HEK293 (cell line): ENCODE data around the gene ZMYND15.
A peak's percentile ranks its signal among the peaks of the same experiment; 100 is the strongest.

Experiments
- CTCF ChIA-PET: fragments of 350-600 bp; formaldehyde crosslinking; extraction: SDS; loops from one replicate; lab custom pipeline; 2021; ENCODE audit warnings: antibody characterized with exemption; lab: Yijun Ruan, JAX
- POLR2A ChIA-PET: fragments of 300-600 bp; formaldehyde crosslinking; extraction: SDS; loops from one replicate; lab custom pipeline; 2020; ENCODE audit warnings: antibody characterized with exemption, inconsistent platforms; lab: Yijun Ruan, JAX
- H3K27ac ChIP-seq: fragments of 200-500 bp; sonication (Bioruptor generic); 2 replicates; pipeline ENCODE4 v1.5.1; 2014; ENCODE audit warnings: low read depth, low read length, control low read depth, inconsistent platforms; ENCODE audit errors: extremely low read depth
- H3K36me3 ChIP-seq, 2 experiments: fragments of 200-500 bp in 1 of 2; sonication (Bioruptor generic) in 1 of 2; 1 replicate in 1 of 2; 2 replicates in 1 of 2; pipeline ENCODE4 v1.5.1; 2014 to 2017; ENCODE audit warnings: inconsistent platforms in 2 of 2, low read length in 2 of 2; ENCODE audit not compliant: control insufficient read depth in 2 of 2, insufficient read depth in 1 of 2
- H3K4me1 ChIP-seq: fragments of 200-500 bp; sonication (Bioruptor generic); 2 replicates; pipeline ENCODE4 v1.5.1; 2014; ENCODE audit warnings: mild to moderate bottlenecking, low read length, inconsistent platforms; ENCODE audit not compliant: control insufficient read depth, insufficient read depth
- H3K4me3 ChIP-seq: 2 replicates; pipeline ENCODE4 v1.5.1; 2011; ENCODE audit warnings: low read depth, mild to moderate bottlenecking, control low read depth, low read length, moderate library complexity
- H3K9me3 ChIP-seq: fragments of 200-500 bp; sonication (Bioruptor generic); 2 replicates; pipeline ENCODE4 v1.5.1; 2014; ENCODE audit warnings: low read depth, low read length, inconsistent platforms; ENCODE audit not compliant: control insufficient read depth, insufficient read depth
- RBAK ChIP-seq: fragments of 450-650 bp; formaldehyde crosslinking; IDR thresholded peaks from 2 replicates; pipeline ENCODE4 v1.5.1; 2016; ENCODE audit warnings: missing biosample characterization, missing genetic modification characterization
- TRIM28 ChIP-seq: IDR thresholded peaks from 2 replicates; pipeline ENCODE4 v1.6.1; 2011; ENCODE audit warnings: low read length, control low read depth, borderline replicate concordance
- ZFHX2 ChIP-seq: fragments of 450-650 bp; formaldehyde crosslinking; conservative IDR thresholded peaks from 2 replicates; pipeline ENCODE4 v1.5.1; 2016; ENCODE audit warnings: missing biosample characterization, missing genetic modification characterization
- ZNF76 ChIP-seq: fragments of 450-650 bp; formaldehyde crosslinking; IDR thresholded peaks from 2 replicates; pipeline ENCODE4; 2016; ENCODE audit warnings: low read depth, missing biosample characterization, missing genetic modification characterization, borderline replicate concordance
- TF ChIP-seq, protein P1 (sequence below): fragments of 450-650 bp; formaldehyde crosslinking; IDR thresholded peaks from 2 replicates; pipeline ENCODE4 v1.5.1; 2016; ENCODE audit warnings: missing biosample characterization, missing genetic modification characterization, borderline replicate concordance
- TF ChIP-seq, protein P2 (sequence below): fragments of 450-650 bp; formaldehyde crosslinking; IDR thresholded peaks from 2 replicates; pipeline ENCODE4 v1.5.1; 2016; ENCODE audit warnings: missing biosample characterization, missing genetic modification characterization

The ZMYND15 gene

DNA sequence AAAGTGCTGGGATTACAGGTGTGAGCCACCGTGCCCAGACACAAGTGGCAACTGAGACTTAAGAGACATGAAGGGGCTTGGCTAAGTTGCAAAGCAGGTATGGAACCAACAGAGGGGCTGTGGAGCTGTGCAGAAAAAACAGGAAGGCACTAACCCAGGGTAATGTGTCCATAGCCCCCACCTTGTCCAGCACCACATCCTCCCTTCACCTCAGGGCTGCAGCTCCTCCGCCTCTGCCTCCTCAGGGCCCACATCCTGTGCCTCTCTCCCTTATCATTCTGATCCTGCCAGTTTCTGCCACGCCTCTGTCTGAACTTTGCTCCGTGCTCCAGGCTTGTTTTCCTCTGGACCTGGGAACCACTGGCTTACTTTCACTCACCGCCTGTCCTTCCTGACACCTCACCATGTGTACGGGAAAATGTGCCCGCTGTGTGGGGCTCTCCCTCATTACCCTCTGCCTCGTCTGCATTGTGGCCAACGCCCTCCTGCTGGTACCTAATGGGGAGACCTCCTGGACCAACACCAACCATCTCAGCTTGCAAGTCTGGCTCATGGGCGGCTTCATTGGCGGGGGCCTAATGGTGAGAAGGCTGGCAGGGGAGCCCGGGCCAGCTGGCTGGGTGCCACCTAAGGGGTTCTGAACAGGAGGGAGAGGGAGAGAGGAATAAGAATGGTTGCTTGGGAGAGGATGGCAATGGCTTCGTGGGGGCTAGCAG lies 32.0 kb downstream of the ZMYND15 start, which contains the start of gene TM4SF5 (continued):
- TF ChIP-seq, protein P1, sequence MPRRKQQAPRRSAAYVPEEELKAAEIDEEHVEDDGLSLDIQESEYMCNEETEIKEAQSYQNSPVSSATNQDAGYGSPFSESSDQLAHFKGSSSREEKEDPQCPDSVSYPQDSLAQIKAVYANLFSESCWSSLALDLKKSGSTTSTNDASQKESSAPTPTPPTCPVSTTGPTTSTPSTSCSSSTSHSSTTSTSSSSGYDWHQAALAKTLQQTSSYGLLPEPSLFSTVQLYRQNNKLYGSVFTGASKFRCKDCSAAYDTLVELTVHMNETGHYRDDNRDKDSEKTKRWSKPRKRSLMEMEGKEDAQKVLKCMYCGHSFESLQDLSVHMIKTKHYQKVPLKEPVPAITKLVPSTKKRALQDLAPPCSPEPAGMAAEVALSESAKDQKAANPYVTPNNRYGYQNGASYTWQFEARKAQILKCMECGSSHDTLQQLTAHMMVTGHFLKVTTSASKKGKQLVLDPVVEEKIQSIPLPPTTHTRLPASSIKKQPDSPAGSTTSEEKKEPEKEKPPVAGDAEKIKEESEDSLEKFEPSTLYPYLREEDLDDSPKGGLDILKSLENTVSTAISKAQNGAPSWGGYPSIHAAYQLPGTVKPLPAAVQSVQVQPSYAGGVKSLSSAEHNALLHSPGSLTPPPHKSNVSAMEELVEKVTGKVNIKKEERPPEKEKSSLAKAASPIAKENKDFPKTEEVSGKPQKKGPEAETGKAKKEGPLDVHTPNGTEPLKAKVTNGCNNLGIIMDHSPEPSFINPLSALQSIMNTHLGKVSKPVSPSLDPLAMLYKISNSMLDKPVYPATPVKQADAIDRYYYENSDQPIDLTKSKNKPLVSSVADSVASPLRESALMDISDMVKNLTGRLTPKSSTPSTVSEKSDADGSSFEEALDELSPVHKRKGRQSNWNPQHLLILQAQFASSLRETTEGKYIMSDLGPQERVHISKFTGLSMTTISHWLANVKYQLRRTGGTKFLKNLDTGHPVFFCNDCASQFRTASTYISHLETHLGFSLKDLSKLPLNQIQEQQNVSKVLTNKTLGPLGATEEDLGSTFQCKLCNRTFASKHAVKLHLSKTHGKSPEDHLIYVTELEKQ (tag by site-specific recombination): no peak
- no peak for TF ChIP-seq ZNF76 (tag by site-specific recombination)
- TF ChIP-seq ZFHX2 (tag by site-specific recombination): no peak

DNA sequence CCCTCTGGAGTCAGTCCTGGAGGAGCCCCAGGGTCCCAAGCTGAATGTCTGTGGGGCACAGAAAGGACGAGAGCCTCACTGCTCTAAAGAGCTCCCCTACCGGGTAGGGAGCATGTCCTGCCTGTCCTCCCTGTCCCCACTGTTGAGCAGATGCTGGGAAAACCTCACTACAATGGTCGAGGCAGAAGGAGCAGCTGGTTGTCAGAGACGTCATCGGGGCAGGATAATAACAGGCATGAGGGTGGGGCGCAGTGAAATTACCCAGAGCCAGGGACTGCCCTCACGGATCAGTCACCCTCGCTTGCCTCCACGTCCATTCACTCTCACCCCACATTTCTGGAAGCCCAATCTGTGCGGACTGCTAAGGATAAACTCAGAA lies 32.6 kb downstream of the ZMYND15 start:
- Histone ChIP-seq H3K4me1 (no peaks in the 10 kb centered on the region), H3K27ac (no peak overlapping the region), H3K36me3 (no peaks in the 10 kb centered on the region), H3K4me3 (no peak overlapping the region), H3K9me3 (no peaks in the 10 kb centered on the region)
- TF ChIP-seq, protein P2, sequence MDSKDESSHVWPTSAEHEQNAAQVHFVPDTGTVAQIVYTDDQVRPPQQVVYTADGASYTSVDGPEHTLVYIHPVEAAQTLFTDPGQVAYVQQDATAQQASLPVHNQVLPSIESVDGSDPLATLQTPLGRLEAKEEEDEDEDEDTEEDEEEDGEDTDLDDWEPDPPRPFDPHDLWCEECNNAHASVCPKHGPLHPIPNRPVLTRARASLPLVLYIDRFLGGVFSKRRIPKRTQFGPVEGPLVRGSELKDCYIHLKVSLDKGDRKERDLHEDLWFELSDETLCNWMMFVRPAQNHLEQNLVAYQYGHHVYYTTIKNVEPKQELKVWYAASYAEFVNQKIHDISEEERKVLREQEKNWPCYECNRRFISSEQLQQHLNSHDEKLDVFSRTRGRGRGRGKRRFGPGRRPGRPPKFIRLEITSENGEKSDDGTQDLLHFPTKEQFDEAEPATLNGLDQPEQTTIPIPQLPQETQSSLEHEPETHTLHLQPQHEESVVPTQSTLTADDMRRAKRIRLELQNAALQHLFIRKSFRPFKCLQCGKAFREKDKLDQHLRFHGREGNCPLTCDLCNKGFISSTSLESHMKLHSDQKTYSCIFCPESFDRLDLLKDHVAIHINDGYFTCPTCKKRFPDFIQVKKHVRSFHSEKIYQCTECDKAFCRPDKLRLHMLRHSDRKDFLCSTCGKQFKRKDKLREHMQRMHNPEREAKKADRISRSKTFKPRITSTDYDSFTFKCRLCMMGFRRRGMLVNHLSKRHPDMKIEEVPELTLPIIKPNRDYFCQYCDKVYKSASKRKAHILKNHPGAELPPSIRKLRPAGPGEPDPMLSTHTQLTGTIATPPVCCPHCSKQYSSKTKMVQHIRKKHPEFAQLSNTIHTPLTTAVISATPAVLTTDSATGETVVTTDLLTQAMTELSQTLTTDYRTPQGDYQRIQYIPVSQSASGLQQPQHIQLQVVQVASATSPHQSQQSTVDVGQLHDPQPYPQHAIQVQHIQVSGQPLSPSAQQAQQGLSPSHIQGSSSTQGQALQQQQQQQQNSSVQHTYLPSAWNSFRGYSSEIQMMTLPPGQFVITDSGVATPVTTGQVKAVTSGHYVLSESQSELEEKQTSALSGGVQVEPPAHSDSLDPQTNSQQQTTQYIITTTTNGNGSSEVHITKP (tag by site-specific recombination): 0 out of 2 replicates have a peak, but pooled peaks have one; percentile 20
- no peak for TF ChIP-seq RBAK (tag by site-specific recombination)
- ChIA-PET CTCF (interaction anchor here (0.6 to 2.0 kb wide), 4 partner anchors 11 to 111 kb away, joined by 3 to 9 read pairs (median 4); no protein-coding TSS in a partner anchor), POLR2A (no interaction called here)

- H3K4me1 ChIP-seq: no peaks in the 10 kb centered on the region
- H3K36me3 ChIP-seq: no peaks in the 10 kb centered on the region
- H3K27ac ChIP-seq: no peak overlapping the region
- POLR2A ChIA-PET: interaction anchor here (3.1 kb wide), 1 partner anchor 11 kb away, joined by 23 read pairs; the partner anchor contains the start of gene GLTPD2
- no peak overlapping the region for H3K4me3 ChIP-seq
- no peaks in the 10 kb centered on the region for H3K9me3 ChIP-seq
- no peak for TF ChIP-seq TRIM28
- TF ChIP-seq, protein P2 (tag by site-specific recombination): peak; percentile 48; the same call in 1 of the 2 replicates
- CTCF ChIA-PET: interaction anchor here (0.6 to 5.4 kb wide), 2 partner anchors 12 to 111 kb away, joined by 3 to 37 read pairs; partner anchors contain the start of gene GLTPD2
These were observed 38.5 kb downstream of the ZMYND15 start for GRCh38 chr17:4777969-4778760.
